Fibroblast of villous mesenchyme (primary cell): ENCODE data around the gene MYOM3. TPM values are rescaled to one million over a fixed set of nuclear protein-coding genes. Genes with fewer than 3 reads are reported as not detected.
A peak's percentile ranks its signal among the peaks of the same experiment; 100 is the strongest.

Experiments
- DNase-seq: peaks from one replicate; pipeline ENCODE4 v3.0.0-alpha.2; 2010; ENCODE audit warnings: low read depth
- H3K4me3 ChIP-seq: 2 replicates; pipeline ENCODE4 v1.5.1; 2011; ENCODE audit warnings: low read depth, mild to moderate bottlenecking, low read length
- CTCF ChIP-seq: IDR thresholded peaks from 2 replicates; pipeline ENCODE4 v1.5.1; 2012; ENCODE audit warnings: low read depth, mild to moderate bottlenecking, low read length; ENCODE audit not compliant: insufficient read depth
- total RNA-seq: library from RNA; depleted of rRNA; stranded (reverse); fragments of >200 nt; gene quantifications from 2 replicates; pipeline ENCODE4 v1.2.3, GENCODE V29; 2012

MYOM3 gene
- under 0.01 TPM in 1 of 2 replicates, not detected in the other for total RNA-seq

GRCh38 chr1:24111996-24112779 lies at the start of gene MYOM3:
Gene MYOM3, minus strand, starts transcription at chr1:24112135. Its CDS starts 3,499 bp downstream, at chr1:24108636.
- peak; percentile 58 for DNase-seq
- TF ChIP-seq CTCF, result peak; percentile 58
- H3K4me3 ChIP-seq, result no peak within 1 kb of the TSS

GRCh38 chr1:24161270-24161669 lies 49.3 kb upstream of the MYOM3 start:
- TF ChIP-seq CTCF, result no peak
- no peak overlapping the region for H3K4me3 ChIP-seq
- DNase-seq, result no peak

- no peak for DNase-seq
- no peak for TF ChIP-seq CTCF
- H3K4me3 ChIP-seq, result no peak overlapping the region
These were observed 47.4 kb upstream of the MYOM3 start for GRCh38 chr1:24159366-24159765.

GRCh38 chr1:24157918-24158481 lies 46.1 kb upstream of the MYOM3 start:
- no peak overlapping the region for H3K4me3 ChIP-seq
- peak; percentile 35 for TF ChIP-seq CTCF
- no peak for DNase-seq

GRCh38 chr1:24156542-24157260 lies 44.8 kb upstream of the MYOM3 start:
- DNase-seq, result no peak
- no peak for TF ChIP-seq CTCF

GRCh38 chr1:24155011-24155782 lies 43.3 kb upstream of the MYOM3 start:
- no peak for DNase-seq
- TF ChIP-seq CTCF, result peak; percentile 19
- no peak overlapping the region for H3K4me3 ChIP-seq

More at GRCh38 chr1:24156542-24157260, 44.8 kb upstream of the MYOM3 start:
- H3K4me3 ChIP-seq, result no peak overlapping the region
